Liver (tissue), 9 donors: ENCODE results near the gene SLC16A2. TPM values are rescaled to one million over a fixed set of nuclear protein-coding genes. Genes with fewer than 3 reads are reported as not detected.

Experiments used
- DNase-seq: peaks from one replicate; pipeline ENCODE4 v3.0.0-alpha.2; 2017; ENCODE audit warnings: low spot score
- H3K27ac ChIP-seq, 2 donors: one replicate each; pipeline ENCODE4 v1.7.0; 2013; ENCODE audit warnings: inconsistent platforms in 2 of 2, low read length in 2 of 2, control low read depth in 1 of 2, low read depth in 1 of 2, mild to moderate bottlenecking in 1 of 2
- H3K27me3 ChIP-seq, 4 donors: one replicate each; pipeline versions ENCODE4 v1.6.1 to v1.7.0; 2013; ENCODE audit warnings: low read length in 3 of 4, inconsistent platforms in 1 of 4, mild to moderate bottlenecking in 1 of 4, moderate library complexity in 1 of 4; ENCODE audit not compliant: control insufficient read depth in 4 of 4, insufficient read depth in 4 of 4
- H3K36me3 ChIP-seq, 4 donors: one replicate each; pipeline versions ENCODE4 v1.6.1 to v1.7.0; 2013; ENCODE audit warnings: low read length in 3 of 4, mild to moderate bottlenecking in 3 of 4, low read depth in 1 of 4, moderate library complexity in 1 of 4; ENCODE audit not compliant: control insufficient read depth in 4 of 4, insufficient read depth in 3 of 4
- H3K4me1 ChIP-seq, 4 donors: one replicate each; pipeline versions ENCODE4 v1.6.1 to v1.7.0; 2013; ENCODE audit warnings: low read length in 3 of 4, mild to moderate bottlenecking in 3 of 4, moderate library complexity in 1 of 4; ENCODE audit not compliant: control insufficient read depth in 4 of 4, insufficient read depth in 4 of 4
- H3K4me3 ChIP-seq, 3 donors: one replicate each; pipeline versions ENCODE4 v1.6.1 to v1.7.0; 2013; ENCODE audit warnings: low read length in 3 of 3, control low read depth in 1 of 3, low read depth in 1 of 3, mild to moderate bottlenecking in 1 of 3
- H3K9ac ChIP-seq, 2 donors: one replicate each; pipeline ENCODE4 v1.7.0; 2013; ENCODE audit warnings: low read length in 2 of 2, mild to moderate bottlenecking in 2 of 2, moderate library complexity in 2 of 2, control low read depth in 1 of 2, low read depth in 1 of 2
- H3K9me3 ChIP-seq, 4 donors: one replicate each; pipeline versions ENCODE4 v1.6.1 to v1.7.0; 2013; ENCODE audit warnings: low read length in 3 of 4; ENCODE audit not compliant: control insufficient read depth in 4 of 4
- ATF3 ChIP-seq: IDR thresholded peaks from 2 replicates; pipeline ENCODE4 v1.6.1; 2016; ENCODE audit warnings: antibody characterized with exemption
- CTCF ChIP-seq: fragments of 150-350 bp; IDR thresholded peaks from 2 replicates; pipeline ENCODE4 v1.5.1; 2017; ENCODE audit warnings: improper control_type of control experiment, low read depth, low read length; ENCODE audit not compliant: missing input control
- EGR1 ChIP-seq, 2 donors: IDR thresholded peaks; 2 replicates each; pipeline ENCODE4 v1.6.1; 2016 to 2018; ENCODE audit warnings: antibody characterized with exemption in 2 of 2, low read depth in 2 of 2
- FOXA1 ChIP-seq: IDR thresholded peaks from 2 replicates; pipeline ENCODE4 v1.6.1; 2016; ENCODE audit warnings: antibody characterized with exemption
- GABPA ChIP-seq, 2 donors: IDR thresholded peaks in 1 of 2; conservative IDR thresholded peaks in 1 of 2; 2 replicates each; pipeline ENCODE4 v1.6.1; 2016; ENCODE audit warnings: antibody characterized with exemption in 2 of 2, mild to moderate bottlenecking in 1 of 2, moderate library complexity in 1 of 2
- HNF4A ChIP-seq, 2 donors: conservative IDR thresholded peaks; 2 replicates each; pipeline ENCODE4 v1.6.1; 2016; ENCODE audit warnings: antibody characterized with exemption in 2 of 2, mild to moderate bottlenecking in 2 of 2
- HNF4G ChIP-seq: IDR thresholded peaks from 2 replicates; pipeline ENCODE4 v1.6.1; 2016; ENCODE audit warnings: antibody characterized with exemption
- JUND ChIP-seq, 2 donors: IDR thresholded peaks; 2 replicates each; pipeline ENCODE4 v1.6.1; 2016; ENCODE audit warnings: antibody characterized with exemption in 2 of 2
- MAX ChIP-seq: IDR thresholded peaks from 2 replicates; pipeline ENCODE4 v1.6.1; 2016; ENCODE audit warnings: antibody characterized with exemption
- NR2F2 ChIP-seq: IDR thresholded peaks from 2 replicates; pipeline ENCODE4 v1.6.1; 2016; ENCODE audit warnings: antibody characterized with exemption
- RAD21 ChIP-seq, 2 donors: IDR thresholded peaks; 2 replicates each; pipeline ENCODE4 v1.6.1; 2016; ENCODE audit warnings: antibody characterized with exemption in 2 of 2, mild to moderate bottlenecking in 2 of 2
- REST ChIP-seq: IDR thresholded peaks from 2 replicates; pipeline ENCODE4 v1.6.1; 2016; ENCODE audit warnings: antibody characterized with exemption, mild to moderate bottlenecking
- SP1 ChIP-seq: IDR thresholded peaks from 2 replicates; pipeline ENCODE4 v1.6.1; 2018; ENCODE audit warnings: antibody characterized with exemption, mild to moderate bottlenecking
- YY1 ChIP-seq: IDR thresholded peaks from 2 replicates; pipeline ENCODE4 v1.6.1; 2016; ENCODE audit warnings: antibody characterized with exemption, mild to moderate bottlenecking
- ZBTB33 ChIP-seq: IDR thresholded peaks from 2 replicates; pipeline ENCODE4 v1.6.1; 2016; ENCODE audit warnings: antibody characterized with exemption
- WGBS: extraction: QIAGEN DNeasy Blood & Tissue Kit; methylation state at CpG from one replicate; pipeline ENCODE4 v1.1.7; 2013; 5-methylcytosine and 5-hydroxymethylcytosine counted together
- polyA plus RNA-seq, 2 donors: library from polyadenylated mRNA; stranded (reverse) in 1 of 2; unstranded in 1 of 2; fragments of 200-250 nt in 1 of 2; fragments of >200 nt in 1 of 2; fragmentation: Nextera tagmentation in 1 of 2; extraction: Ambion mirVana in 1 of 2; gene quantifications; one replicate each; pipeline versions ENCODE4 v1.2.1 to v1.2.3, GENCODE V29; 2013 to 2015
- total RNA-seq, 2 donors: library from RNA; depleted of rRNA; stranded (reverse); fragments of >200 nt; gene quantifications; one replicate each; pipeline ENCODE4 v1.2.3, GENCODE V29; 2014
- donor health status: healthy.
- donor health status: healthy.
- donor health status: healthy.
- donor health status: healthy.
- donor health status: healthy.

The SLC16A2 gene
- total and polyA plus RNA-seq, 4 donors, result 10.0 to 32.7 (median 21.9) TPM

GRCh38 chrX:74458736-74459135 lies 37.4 kb downstream of the SLC16A2 start:
- H3K9me3 ChIP-seq, result no peaks in the 10 kb centered on the region
- no peak overlapping the region for H3K4me3 ChIP-seq
- no peak overlapping the region for H3K9ac ChIP-seq
- H3K27ac ChIP-seq, result no peak overlapping the region
- TF ChIP-seq NR2F2, result no peak
- TF ChIP-seq REST, result no peak
- no peak for TF ChIP-seq JUND (IDR thresholded peaks at IDR 0.05)
- TF ChIP-seq EGR1 (IDR thresholded peaks at IDR 0.05; ENCODE audit: low read depth in 2 of 2), result no peak
- no peak for TF ChIP-seq HNF4G
- TF ChIP-seq ZBTB33, result no peak
- no peak for TF ChIP-seq CTCF
- no peak for TF ChIP-seq SP1
- no peak for TF ChIP-seq FOXA1
- DNase-seq, result no peak
- H3K36me3 ChIP-seq, result no peaks in the 10 kb centered on the region
- WGBS, result 55% methylated on average over 1 of the region's 1 CpG
- peaks cover 0 to 1% (median 0%) of the 10 kb centered on the region in 4 donors for H3K27me3 ChIP-seq
- H3K4me1 ChIP-seq, result peaks cover 0 to 5% (median 0%) of the 10 kb centered on the region in 4 donors

- Histone ChIP-seq H3K4me1 (peaks cover 0 to 3% (median under 1%) of the 10 kb centered on the region in 4 donors), H3K9ac (no peak overlapping the region), H3K4me3 (no peak overlapping the region), H3K9me3 (no peaks in the 10 kb centered on the region), H3K27ac (no peak overlapping the region), H3K36me3 (no peaks in the 10 kb centered on the region), H3K27me3 (peaks cover 0 to 2% (median 0%) of the 10 kb centered on the region in 4 donors)
- 80% methylated on average over 4 of the region's 4 CpGs for WGBS
- no peak for DNase-seq
- TF ChIP-seq ZBTB33 (no peak), HNF4G (no peak), GABPA (IDR thresholded peaks at IDR 0.05 in 1 of 2, conservative IDR thresholded peaks at IDR 0.05 in 1 of 2) (no peak), FOXA1 (no peak), YY1 (no peak), JUND (IDR thresholded peaks at IDR 0.05) (no peak), MAX (no peak), HNF4A (conservative IDR thresholded peaks at IDR 0.05) (no peak), RAD21 (IDR thresholded peaks at IDR 0.05) (no peak), ATF3 (no peak)
Measured at GRCh38 chrX:74461384-74461783, 40.1 kb downstream of the SLC16A2 start.
